GM12878 (cell line): ENCODE results near the gene ZBTB16. TPM values are rescaled to one million over a fixed set of nuclear protein-coding genes. Genes with fewer than 3 reads are reported as not detected.

ENCODE experiments used
- CHD1 ChIP-seq: IDR thresholded peaks from 2 replicates; pipeline ENCODE4 v1.6.1; 2012; ENCODE audit warnings: low read depth, low read length, improper control_type of control experiment
- HDGF ChIP-seq: fragments of 450-650 bp; IDR thresholded peaks from 2 replicates; pipeline ENCODE4 v1.6.1; 2016; ENCODE audit warnings: antibody characterized with exemption
- MYB ChIP-seq: fragments of 150-350 bp; IDR thresholded peaks from 2 replicates; pipeline ENCODE4 v1.6.1; 2014; ENCODE audit warnings: mild to moderate bottlenecking, low read depth, low read length, borderline replicate concordance
- SMC3 ChIP-seq: IDR thresholded peaks from 2 replicates; pipeline ENCODE4 v1.6.1; 2011; ENCODE audit warnings: low read length, improper control_type of control experiment, borderline replicate concordance
- SUPT20H ChIP-seq: IDR thresholded peaks from 2 replicates; pipeline ENCODE4 v1.6.1; 2011; ENCODE audit warnings: low read depth, mild to moderate bottlenecking, low read length, moderate library complexity, borderline replicate concordance; ENCODE audit not compliant: control insufficient read depth
- ZBTB40 ChIP-seq: fragments of 450-650 bp; IDR thresholded peaks from 2 replicates; pipeline ENCODE4 v1.6.1; 2016; ENCODE audit warnings: mild to moderate bottlenecking, moderate library complexity, borderline replicate concordance
- ZNF592 ChIP-seq: fragments of 450-650 bp; IDR thresholded peaks from 2 replicates; pipeline ENCODE4 v1.6.1; 2017; ENCODE audit warnings: mild to moderate bottlenecking, moderate library complexity
- polyA plus RNA-seq, 11 experiments: library from polyadenylated mRNA; depleted of rRNA in 4 of 11; unstranded in 6 of 11; stranded (reverse) in 5 of 11; fragments of >200 nt; fragmentation: Nextera tagmentation in 4 of 11; fragmentation: Illumina TruSeq in 1 of 11; extraction: Ambion mirVana in 4 of 11; extraction: Trizol in 1 of 11; gene quantifications; 1 replicate in 1 of 11; 2 replicates in 10 of 11; pipeline versions ENCODE4 v1.2.1 to v1.2.3, GENCODE V29; 2011 to 2016; ENCODE audit warnings: inconsistent platforms in 2 of 11, missing spikeins in 2 of 11, low read depth in 1 of 11
- total RNA-seq, 4 experiments: library from RNA; depleted of rRNA in 3 of 4; stranded (reverse); fragments of >200 nt in 3 of 4; fragmentation: Illumina TruSeq in 1 of 4; extraction: Trizol in 1 of 4; gene quantifications; 2 replicates each; pipeline versions ENCODE4 v1.2.1 to v1.2.3, GENCODE V29; 2013 to 2021

Gene ZBTB16
- total and polyA plus RNA-seq, 10 of the 15 experiments (the other 5 are each of a cell fraction or from before 2014, with no cell fraction given): 0.38 TPM; not detected in 9

DNA sequence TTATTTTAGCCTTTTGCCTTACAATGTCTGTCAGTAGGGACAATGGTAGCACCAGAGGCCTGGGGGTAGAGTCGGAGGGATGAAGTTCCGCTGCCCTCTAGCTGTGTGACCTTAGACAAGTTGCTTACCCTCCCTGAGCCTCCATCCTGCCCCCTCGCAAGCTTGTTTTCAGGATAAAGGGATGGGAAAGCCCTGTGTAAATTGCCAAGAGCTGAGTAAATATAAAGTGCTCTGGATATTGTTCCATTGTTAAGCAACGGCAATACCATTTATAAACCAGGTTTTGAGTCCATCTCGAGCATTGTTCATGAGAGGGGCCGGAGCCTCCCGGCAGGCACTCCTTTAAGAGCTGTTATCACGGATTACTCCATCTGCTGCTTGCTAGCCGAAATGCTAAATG, 72.9 kb downstream of the ZBTB16 start (continued):
- TF ChIP-seq SMC3: no peak
- no peak for TF ChIP-seq ZNF592
- no peak for TF ChIP-seq MYB
- no peak for TF ChIP-seq ZBTB40
- no peak for TF ChIP-seq HDGF
- TF ChIP-seq SUPT20H: no peak
- no peak for TF ChIP-seq CHD1
